Measurements from ENCODE around the gene KRTAP10-5.

Gene KRTAP10-5

DNA sequence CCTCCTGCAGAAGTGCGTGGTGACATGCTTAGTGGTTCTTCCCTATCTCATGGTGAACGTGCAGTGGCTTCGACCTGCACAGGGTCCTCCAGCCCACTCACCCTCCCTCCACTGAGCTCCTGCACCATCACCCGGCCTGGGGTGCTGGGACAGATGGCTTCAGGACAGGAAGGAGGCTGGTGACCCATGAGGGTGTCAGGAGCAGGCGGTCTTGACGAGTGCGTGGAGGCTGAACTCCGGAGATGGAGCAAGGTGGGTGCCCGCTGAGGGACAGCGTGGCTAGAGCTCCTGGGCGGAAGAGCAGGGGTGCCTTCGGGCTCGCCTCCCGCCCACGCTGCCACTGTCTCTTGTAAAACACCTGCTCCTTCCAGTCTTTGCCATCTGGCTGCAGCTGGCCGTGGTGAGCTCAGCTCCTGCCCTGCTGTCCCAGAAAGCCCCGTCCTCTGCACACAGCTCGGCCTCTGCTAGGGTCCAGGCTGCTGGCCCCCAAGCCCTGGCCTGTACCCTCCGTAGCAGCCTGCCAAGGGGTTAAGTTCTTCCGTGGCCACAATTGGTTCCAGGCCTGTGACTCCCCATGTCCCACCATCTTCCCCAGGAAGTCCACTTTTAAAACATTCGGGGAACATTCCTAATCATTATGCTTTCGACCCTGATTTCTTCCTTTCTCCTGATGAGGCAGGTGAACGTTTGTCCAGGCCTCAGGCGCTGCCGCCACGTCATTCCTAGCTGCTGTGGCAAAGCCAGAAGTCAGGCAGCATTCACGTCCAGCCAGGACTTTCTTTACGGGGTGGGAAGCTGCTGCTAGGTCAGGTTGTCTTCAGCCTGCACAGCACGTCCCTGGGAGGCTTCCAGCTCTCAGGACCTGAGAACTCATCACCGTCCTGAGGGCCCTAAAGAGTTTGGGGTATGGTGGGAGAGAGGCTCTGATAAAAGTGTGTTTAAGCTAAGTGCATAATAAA is 48.5 kb downstream of the KRTAP10-5 start:
- no peak for DNase-seq (ENCODE audit: low spot score)
- TF ChIP-seq, protein P1, sequence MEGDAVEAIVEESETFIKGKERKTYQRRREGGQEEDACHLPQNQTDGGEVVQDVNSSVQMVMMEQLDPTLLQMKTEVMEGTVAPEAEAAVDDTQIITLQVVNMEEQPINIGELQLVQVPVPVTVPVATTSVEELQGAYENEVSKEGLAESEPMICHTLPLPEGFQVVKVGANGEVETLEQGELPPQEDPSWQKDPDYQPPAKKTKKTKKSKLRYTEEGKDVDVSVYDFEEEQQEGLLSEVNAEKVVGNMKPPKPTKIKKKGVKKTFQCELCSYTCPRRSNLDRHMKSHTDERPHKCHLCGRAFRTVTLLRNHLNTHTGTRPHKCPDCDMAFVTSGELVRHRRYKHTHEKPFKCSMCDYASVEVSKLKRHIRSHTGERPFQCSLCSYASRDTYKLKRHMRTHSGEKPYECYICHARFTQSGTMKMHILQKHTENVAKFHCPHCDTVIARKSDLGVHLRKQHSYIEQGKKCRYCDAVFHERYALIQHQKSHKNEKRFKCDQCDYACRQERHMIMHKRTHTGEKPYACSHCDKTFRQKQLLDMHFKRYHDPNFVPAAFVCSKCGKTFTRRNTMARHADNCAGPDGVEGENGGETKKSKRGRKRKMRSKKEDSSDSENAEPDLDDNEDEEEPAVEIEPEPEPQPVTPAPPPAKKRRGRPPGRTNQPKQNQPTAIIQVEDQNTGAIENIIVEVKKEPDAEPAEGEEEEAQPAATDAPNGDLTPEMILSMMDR (IDR thresholded peaks at IDR 0.05; ENCODE audit: extremely low read depth, missing control alignments), result no peak

DNA sequence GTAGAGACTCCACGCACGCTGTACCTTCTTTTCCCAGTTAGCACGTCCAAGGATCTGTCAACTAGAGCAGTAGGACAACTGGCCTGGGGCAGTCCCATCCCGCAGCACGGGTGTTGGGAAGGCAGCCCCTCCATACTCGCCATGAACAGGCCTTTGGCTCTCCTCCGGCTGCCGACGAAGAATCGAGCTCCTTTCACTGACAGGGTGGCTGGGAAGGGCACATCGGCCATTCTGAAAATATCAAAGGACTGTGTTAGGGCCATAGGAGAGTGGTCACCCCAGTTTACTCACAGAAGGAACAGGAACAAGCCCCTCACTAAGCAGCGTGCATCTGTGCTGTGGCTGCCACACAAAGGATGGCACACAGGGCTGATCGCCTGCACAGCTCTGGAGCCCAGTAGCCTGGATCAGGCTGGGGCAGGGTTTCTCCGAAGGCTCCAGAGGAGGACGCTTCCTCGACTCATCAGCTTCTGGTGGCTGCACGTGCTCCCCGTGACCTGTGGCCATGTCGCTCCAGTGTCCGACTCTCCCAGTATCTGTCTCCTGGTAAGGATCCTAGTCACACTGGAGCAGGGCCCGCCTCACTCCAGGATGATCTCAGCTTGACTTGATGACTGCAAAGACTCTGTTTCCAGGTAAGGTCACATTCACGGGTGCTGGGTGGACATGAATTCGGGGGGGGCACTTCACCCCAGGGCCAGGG is 49.4 kb downstream of the KRTAP10-5 start:
- DNase-seq (ENCODE audit: low spot score), result no peak
- TF ChIP-seq, protein P1 (IDR thresholded peaks at IDR 0.05; ENCODE audit: extremely low read depth, missing control alignments), result no peak

DNA sequence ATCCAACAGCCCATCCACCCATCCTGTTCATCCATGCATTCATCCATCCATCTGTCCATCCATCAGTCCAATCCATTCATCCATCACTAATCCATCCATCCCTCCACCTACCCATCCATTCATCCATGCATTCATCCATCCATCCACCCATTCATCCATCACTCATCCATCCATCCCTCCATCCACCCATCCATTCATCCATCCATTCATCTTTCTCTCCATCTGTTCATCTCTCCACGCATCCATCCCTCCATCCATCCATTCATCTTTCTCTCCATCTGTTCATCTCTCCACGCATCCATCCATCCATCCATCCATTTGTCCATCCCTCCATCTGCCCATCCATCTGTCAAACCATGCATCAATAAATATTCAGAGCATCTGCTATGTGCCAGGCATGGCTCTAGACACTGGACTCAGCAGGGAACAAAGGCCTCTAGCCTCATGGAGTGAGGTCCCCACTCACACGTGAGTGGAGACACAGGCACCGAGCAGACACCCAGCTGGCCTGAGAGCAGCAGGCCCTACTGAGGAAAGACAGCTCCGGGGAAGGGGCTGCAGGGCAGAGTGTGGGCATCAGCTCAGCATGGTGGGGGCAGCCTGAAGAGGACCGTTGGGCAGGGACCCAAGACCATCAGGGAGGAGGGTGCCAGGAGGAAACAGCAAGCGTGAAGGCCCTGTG is 50.0 kb downstream of the KRTAP10-5 start:
- TF ChIP-seq, protein P1 (IDR thresholded peaks at IDR 0.05; ENCODE audit: extremely low read depth, missing control alignments), result no peak
- no peak for DNase-seq (ENCODE audit: low spot score)

DNA sequence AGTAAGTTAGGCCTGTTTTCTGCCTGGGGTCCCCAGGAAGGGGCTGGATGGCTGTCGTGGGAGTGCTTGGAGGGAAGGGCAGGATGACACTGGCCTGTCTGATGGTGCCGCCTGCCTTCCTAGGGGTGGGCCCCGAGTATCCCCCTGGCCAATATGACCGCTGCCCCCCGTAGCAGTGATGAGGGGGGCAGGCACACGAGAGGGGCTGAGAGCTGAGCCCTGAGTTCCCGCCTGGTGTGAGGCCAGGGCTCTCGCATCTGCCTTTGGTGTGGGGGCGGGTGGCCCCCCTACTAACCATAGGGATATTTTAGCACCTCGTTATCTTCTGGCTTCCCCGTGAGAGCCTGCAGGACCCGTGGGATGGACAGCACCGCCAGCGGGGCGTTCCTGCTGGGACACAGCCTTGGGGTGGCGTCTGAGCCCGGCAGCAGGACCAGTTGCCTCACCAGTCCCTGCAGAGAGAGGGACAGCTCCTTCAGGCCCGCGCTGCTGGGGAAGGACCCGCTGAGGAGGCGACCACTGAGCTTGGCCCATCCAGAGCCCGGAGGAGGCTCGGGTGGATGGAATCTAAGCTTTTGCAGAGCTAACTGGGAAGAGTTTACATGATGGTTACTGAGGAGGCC is 50.8 kb downstream of the KRTAP10-5 start:
- no peak for DNase-seq (ENCODE audit: low spot score)
- TF ChIP-seq, protein P1 (IDR thresholded peaks at IDR 0.05; ENCODE audit: extremely low read depth, missing control alignments), result no peak

Measured in GM20000 (cell line).